D721Med (cell line): Measurements from ENCODE around the gene SH2B3.

ENCODE experiments used
- DNase-seq: peaks from one replicate; pipeline ENCODE4 v3.0.0; 2011; ENCODE audit warnings: low spot score; ENCODE audit not compliant: insufficient read length
- FAIRE-seq: peaks from 2 replicates; lab custom pipeline; 2011; peaks lifted over from hg19 to GRCh38; lab: Jason Lieb, UNC
- TF ChIP-seq, protein P1 (sequence below): IDR thresholded peaks from 2 replicates; pipeline ENCODE4 v1.5.1; 2012; ENCODE audit warnings: mild to moderate bottlenecking, control low read depth; ENCODE audit not compliant: insufficient read depth; ENCODE audit errors: missing control alignments

SH2B3 gene

GRCh38 chr12:111362687-111363475 lies 42.8 kb upstream of the SH2B3 start:
- no peak for FAIRE-seq
- TF ChIP-seq, protein P1, sequence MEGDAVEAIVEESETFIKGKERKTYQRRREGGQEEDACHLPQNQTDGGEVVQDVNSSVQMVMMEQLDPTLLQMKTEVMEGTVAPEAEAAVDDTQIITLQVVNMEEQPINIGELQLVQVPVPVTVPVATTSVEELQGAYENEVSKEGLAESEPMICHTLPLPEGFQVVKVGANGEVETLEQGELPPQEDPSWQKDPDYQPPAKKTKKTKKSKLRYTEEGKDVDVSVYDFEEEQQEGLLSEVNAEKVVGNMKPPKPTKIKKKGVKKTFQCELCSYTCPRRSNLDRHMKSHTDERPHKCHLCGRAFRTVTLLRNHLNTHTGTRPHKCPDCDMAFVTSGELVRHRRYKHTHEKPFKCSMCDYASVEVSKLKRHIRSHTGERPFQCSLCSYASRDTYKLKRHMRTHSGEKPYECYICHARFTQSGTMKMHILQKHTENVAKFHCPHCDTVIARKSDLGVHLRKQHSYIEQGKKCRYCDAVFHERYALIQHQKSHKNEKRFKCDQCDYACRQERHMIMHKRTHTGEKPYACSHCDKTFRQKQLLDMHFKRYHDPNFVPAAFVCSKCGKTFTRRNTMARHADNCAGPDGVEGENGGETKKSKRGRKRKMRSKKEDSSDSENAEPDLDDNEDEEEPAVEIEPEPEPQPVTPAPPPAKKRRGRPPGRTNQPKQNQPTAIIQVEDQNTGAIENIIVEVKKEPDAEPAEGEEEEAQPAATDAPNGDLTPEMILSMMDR = no peak
- no peak for DNase-seq

DNA sequence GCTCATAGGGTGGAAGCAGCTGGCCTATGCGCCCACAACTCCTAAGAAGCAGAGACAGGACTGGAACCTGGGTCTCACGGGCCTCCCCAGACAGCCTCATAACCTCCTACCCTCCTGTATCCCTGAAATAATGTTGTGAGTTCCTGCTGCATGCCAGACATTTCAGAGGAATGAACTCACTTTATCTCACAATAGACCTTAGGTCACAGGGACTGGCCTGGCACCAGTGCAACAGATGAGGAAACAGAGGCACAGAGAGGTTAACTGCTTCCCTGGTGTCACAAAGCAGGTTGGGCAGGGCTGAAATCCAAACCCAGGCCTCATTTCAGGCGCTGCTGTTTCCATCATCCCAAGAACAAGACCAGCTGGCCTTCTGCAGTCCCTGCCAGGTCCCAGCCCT lies 42.1 kb upstream of the SH2B3 start:
- no peak for FAIRE-seq
- TF ChIP-seq, protein P1 = no peak
- DNase-seq = no peak

DNA sequence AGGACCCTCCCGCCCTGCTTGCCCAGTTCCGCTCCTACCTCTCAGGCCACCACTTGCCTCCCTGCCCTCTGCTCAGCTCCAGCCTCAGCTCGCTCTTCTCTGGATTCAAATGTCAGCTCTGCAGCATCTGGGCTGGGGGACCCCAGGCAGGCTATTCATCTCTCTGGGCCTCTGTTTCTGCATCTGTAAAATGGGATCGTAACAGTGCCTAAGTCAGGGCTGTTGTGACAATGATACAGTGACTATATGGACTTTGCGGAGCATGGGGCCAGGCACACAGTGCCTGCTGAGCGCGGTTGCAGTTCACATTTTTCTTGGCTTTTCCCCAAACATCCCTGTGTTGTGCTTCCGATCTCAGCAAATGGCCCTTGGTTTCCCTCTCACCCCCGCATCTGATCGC lies 39.6 kb upstream of the SH2B3 start:
- FAIRE-seq (no peak), DNase-seq (no peak)
- TF ChIP-seq, protein P1 = no peak

DNA sequence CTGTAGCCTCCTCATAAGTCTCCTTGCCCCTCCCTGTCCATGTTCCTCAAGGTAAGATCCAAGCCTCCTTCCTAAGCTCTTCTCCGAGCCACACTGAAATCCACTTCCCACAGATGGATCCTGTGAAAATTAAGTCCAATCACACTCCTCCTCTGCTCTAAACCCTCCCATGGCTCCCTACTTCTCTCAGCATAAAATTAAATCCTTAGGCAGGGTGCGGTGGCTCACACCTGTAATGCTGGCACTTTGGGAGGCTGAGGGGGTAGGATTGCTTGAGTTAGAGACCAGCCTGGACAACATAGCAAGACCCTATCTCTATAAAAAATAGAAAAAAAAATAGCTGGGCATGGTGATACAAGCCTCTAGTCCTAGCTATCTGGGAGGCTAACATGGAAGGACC lies 39.1 kb upstream of the SH2B3 start:
- FAIRE-seq = no peak
- TF ChIP-seq, protein P1 = no peak
- DNase-seq = no peak

- TF ChIP-seq, protein P1 = no peak
- DNase-seq = no peak
- no peak for FAIRE-seq
These were observed 38.0 kb upstream of the SH2B3 start for GRCh38 chr12:111367661-111368221.

GRCh38 chr12:111368291-111368787 lies 37.4 kb upstream of the SH2B3 start:
- FAIRE-seq = no peak
- TF ChIP-seq, protein P1 = no peak
- DNase-seq = no peak
